HEK293 (cell line): ENCODE measurements around the gene LGALS3BP.

Experiments used
- CTCF ChIA-PET: fragments of 350-600 bp; formaldehyde crosslinking; extraction: SDS; loops from one replicate; lab custom pipeline; 2021; ENCODE audit warnings: antibody characterized with exemption; lab: Yijun Ruan, JAX
- POLR2A ChIA-PET: fragments of 300-600 bp; formaldehyde crosslinking; extraction: SDS; loops from one replicate; lab custom pipeline; 2020; ENCODE audit warnings: antibody characterized with exemption, inconsistent platforms; lab: Yijun Ruan, JAX
- H3K27ac ChIP-seq: fragments of 200-500 bp; sonication (Bioruptor generic); 2 replicates; pipeline ENCODE4 v1.5.1; 2014; ENCODE audit warnings: low read depth, low read length, control low read depth, inconsistent platforms; ENCODE audit errors: extremely low read depth
- H3K36me3 ChIP-seq, 2 experiments: fragments of 200-500 bp in 1 of 2; sonication (Bioruptor generic) in 1 of 2; 1 replicate in 1 of 2; 2 replicates in 1 of 2; pipeline ENCODE4 v1.5.1; 2014 to 2017; ENCODE audit warnings: inconsistent platforms in 2 of 2, low read length in 2 of 2; ENCODE audit not compliant: control insufficient read depth in 2 of 2, insufficient read depth in 1 of 2
- H3K4me1 ChIP-seq: fragments of 200-500 bp; sonication (Bioruptor generic); 2 replicates; pipeline ENCODE4 v1.5.1; 2014; ENCODE audit warnings: mild to moderate bottlenecking, low read length, inconsistent platforms; ENCODE audit not compliant: control insufficient read depth, insufficient read depth
- H3K4me3 ChIP-seq: 2 replicates; pipeline ENCODE4 v1.5.1; 2011; ENCODE audit warnings: low read depth, mild to moderate bottlenecking, control low read depth, low read length, moderate library complexity
- H3K9me3 ChIP-seq: fragments of 200-500 bp; sonication (Bioruptor generic); 2 replicates; pipeline ENCODE4 v1.5.1; 2014; ENCODE audit warnings: low read depth, low read length, inconsistent platforms; ENCODE audit not compliant: control insufficient read depth, insufficient read depth
- BCL6B ChIP-seq: fragments of 450-650 bp; formaldehyde crosslinking; IDR thresholded peaks from 2 replicates; pipeline ENCODE4 v1.5.1; 2017; ENCODE audit warnings: missing biosample characterization, missing genetic modification characterization
- FEZF1 ChIP-seq: fragments of 450-650 bp; formaldehyde crosslinking; IDR thresholded peaks from 2 replicates; pipeline ENCODE4 v1.5.1; 2016; ENCODE audit warnings: missing biosample characterization, missing genetic modification characterization
- HOXA7 ChIP-seq: sonication (generic); formaldehyde crosslinking; IDR thresholded peaks from 2 replicates; pipeline ENCODE4 v1.8.1; 2022; ENCODE audit warnings: missing genetic modification reagents, borderline replicate concordance
- KLF17 ChIP-seq: fragments of 450-650 bp; formaldehyde crosslinking; IDR thresholded peaks from 2 replicates; pipeline ENCODE4 v1.5.1; 2016; ENCODE audit warnings: missing biosample characterization, missing genetic modification characterization
- OSR2 ChIP-seq: fragments of 450-650 bp; formaldehyde crosslinking; IDR thresholded peaks from 2 replicates; pipeline ENCODE4 v1.5.1; 2016; ENCODE audit warnings: missing biosample characterization, missing genetic modification characterization
- PRDM10 ChIP-seq: fragments of 450-650 bp; formaldehyde crosslinking; IDR thresholded peaks from 2 replicates; pipeline ENCODE4 v1.5.1; 2016; ENCODE audit warnings: missing biosample characterization, missing genetic modification characterization
- SP2 ChIP-seq: fragments of 450-650 bp; formaldehyde crosslinking; IDR thresholded peaks from 2 replicates; pipeline ENCODE4 v1.5.1; 2016; ENCODE audit warnings: missing biosample characterization, missing genetic modification characterization
- TRIM28 ChIP-seq: IDR thresholded peaks from 2 replicates; pipeline ENCODE4 v1.6.1; 2011; ENCODE audit warnings: low read length, control low read depth, borderline replicate concordance
- ZBTB8A ChIP-seq: fragments of 450-650 bp; formaldehyde crosslinking; IDR thresholded peaks from 2 replicates; pipeline ENCODE4 v1.5.1; 2016; ENCODE audit warnings: missing biosample characterization, missing genetic modification characterization
- ZNF10 ChIP-seq: fragments of 450-650 bp; formaldehyde crosslinking; IDR thresholded peaks from 2 replicates; pipeline ENCODE4 v1.5.1; 2017; ENCODE audit warnings: missing biosample characterization, missing genetic modification characterization
- ZNF366 ChIP-seq: fragments of 450-650 bp; formaldehyde crosslinking; conservative IDR thresholded peaks from 2 replicates; pipeline ENCODE4 v1.5.1; 2016; ENCODE audit warnings: missing biosample characterization, missing genetic modification characterization
- ZNF449 ChIP-seq: fragments of 450-650 bp; formaldehyde crosslinking; IDR thresholded peaks from 2 replicates; pipeline ENCODE4 v1.5.1; 2017; ENCODE audit warnings: missing biosample characterization, mild to moderate bottlenecking, missing genetic modification characterization, moderate library complexity
- ZNF518A ChIP-seq: fragments of 450-650 bp; formaldehyde crosslinking; conservative IDR thresholded peaks from 2 replicates; pipeline ENCODE4 v1.5.1; 2016; ENCODE audit warnings: low read depth, missing biosample characterization, missing genetic modification characterization
- ZNF558 ChIP-seq: fragments of 450-650 bp; formaldehyde crosslinking; IDR thresholded peaks from 2 replicates; pipeline ENCODE4 v1.5.1; 2016; ENCODE audit warnings: missing biosample characterization, missing genetic modification characterization
- ZNF600 ChIP-seq: fragments of 450-650 bp; formaldehyde crosslinking; IDR thresholded peaks from 2 replicates; pipeline ENCODE4 v1.5.1; 2016; ENCODE audit warnings: missing biosample characterization, missing genetic modification characterization
- ZNF629 ChIP-seq: fragments of 450-650 bp; formaldehyde crosslinking; IDR thresholded peaks from 2 replicates; pipeline ENCODE4 v1.5.1; 2017; ENCODE audit warnings: missing biosample characterization, missing genetic modification characterization
- ZNF639 ChIP-seq: fragments of 450-650 bp; formaldehyde crosslinking; IDR thresholded peaks from 2 replicates; pipeline ENCODE4 v1.5.1; 2016; ENCODE audit warnings: missing biosample characterization, missing genetic modification characterization
- ZNF792 ChIP-seq: fragments of 450-650 bp; formaldehyde crosslinking; IDR thresholded peaks from 2 replicates; pipeline ENCODE4 v1.5.1; 2016; ENCODE audit warnings: missing biosample characterization, missing genetic modification characterization
- ZSCAN18 ChIP-seq: fragments of 450-650 bp; formaldehyde crosslinking; IDR thresholded peaks from 2 replicates; pipeline ENCODE4 v1.5.1; 2016; ENCODE audit warnings: missing biosample characterization, missing genetic modification characterization
- ZSCAN30 ChIP-seq: fragments of 450-650 bp; IDR thresholded peaks from 2 replicates; pipeline ENCODE4 v1.5.1; 2018; ENCODE audit warnings: missing biosample characterization, mild to moderate bottlenecking, missing genetic modification characterization, moderate library complexity

LGALS3BP gene

GRCh38 chr17:78962345-78962983, 17.3 kb downstream of the LGALS3BP start:
- POLR2A ChIA-PET = interaction anchor here (0.7 kb wide), 1 partner anchor 100 kb away, joined by 4 read pairs; no protein-coding TSS in a partner anchor
- peaks cover 0 to 12% of the 10 kb centered on the region in 2 experiments; a peak in 1 of 3 replicates for H3K36me3 ChIP-seq
- no peaks in the 10 kb centered on the region for H3K9me3 ChIP-seq
- H3K4me1 ChIP-seq = no peaks in the 10 kb centered on the region
- H3K4me3 ChIP-seq = no peak overlapping the region
- no peak overlapping the region for H3K27ac ChIP-seq
- CTCF ChIA-PET = interaction anchor here (6.8 kb wide), 1 partner anchor 9 kb away, joined by 58 read pairs; no protein-coding TSS in a partner anchor
- TF ChIP-seq PRDM10 (0 out of 2 replicates have a peak, but pooled peaks have one; percentile 11), ZNF558 (tag by site-specific recombination) (no peak), FEZF1 (tag by site-specific recombination) (peak; percentile 72), HOXA7 (CRISPR knock-in tag) (no peak), BCL6B (tag by site-specific recombination) (no peak), TRIM28 (peak; percentile 10; the same call in 1 of the 2 replicates), ZNF518A (no peak), ZNF792 (tag by site-specific recombination) (no peak), ZNF449 (peak; percentile 68; the same call in 1 of the 2 replicates), ZNF639 (tag by site-specific recombination) (peak; percentile 49; the same call in 1 of the 2 replicates), ZSCAN18 (no peak), KLF17 (peak; percentile 41; the same call in 1 of the 2 replicates), ZNF366 (tag by site-specific recombination) (peak; percentile 27; the same call in 1 of the 2 replicates), ZNF10 (tag by site-specific recombination) (peak; percentile 74; the same call in 1 of the 2 replicates), OSR2 (tag by site-specific recombination) (0 out of 2 replicates have a peak, but pooled peaks have one; percentile 51), ZBTB8A (tag by site-specific recombination) (peak; percentile 67), ZNF600 (peak; percentile 22; the same call in 1 of the 2 replicates), ZSCAN30 (tag by site-specific recombination) (no peak), SP2 (tag by site-specific recombination) (0 out of 2 replicates have a peak, but pooled peaks have one; percentile 7), ZNF629 (tag by site-specific recombination) (peak; percentile 45; the same call in 1 of the 2 replicates)
